ENCODE results near the gene KLHL3. TPM values are rescaled to one million over a fixed set of nuclear protein-coding genes. Genes with fewer than 3 reads are reported as not detected.
"Not testable (repeated sequence)": the region's sequence is repeated elsewhere in the genome, so short reads cannot be mapped to it uniquely, and the experiment has no call there.

The KLHL3 gene
- total and polyA plus RNA-seq, 2 experiments from 2014 or later, result 4.9 to 10.8 TPM

DNA sequence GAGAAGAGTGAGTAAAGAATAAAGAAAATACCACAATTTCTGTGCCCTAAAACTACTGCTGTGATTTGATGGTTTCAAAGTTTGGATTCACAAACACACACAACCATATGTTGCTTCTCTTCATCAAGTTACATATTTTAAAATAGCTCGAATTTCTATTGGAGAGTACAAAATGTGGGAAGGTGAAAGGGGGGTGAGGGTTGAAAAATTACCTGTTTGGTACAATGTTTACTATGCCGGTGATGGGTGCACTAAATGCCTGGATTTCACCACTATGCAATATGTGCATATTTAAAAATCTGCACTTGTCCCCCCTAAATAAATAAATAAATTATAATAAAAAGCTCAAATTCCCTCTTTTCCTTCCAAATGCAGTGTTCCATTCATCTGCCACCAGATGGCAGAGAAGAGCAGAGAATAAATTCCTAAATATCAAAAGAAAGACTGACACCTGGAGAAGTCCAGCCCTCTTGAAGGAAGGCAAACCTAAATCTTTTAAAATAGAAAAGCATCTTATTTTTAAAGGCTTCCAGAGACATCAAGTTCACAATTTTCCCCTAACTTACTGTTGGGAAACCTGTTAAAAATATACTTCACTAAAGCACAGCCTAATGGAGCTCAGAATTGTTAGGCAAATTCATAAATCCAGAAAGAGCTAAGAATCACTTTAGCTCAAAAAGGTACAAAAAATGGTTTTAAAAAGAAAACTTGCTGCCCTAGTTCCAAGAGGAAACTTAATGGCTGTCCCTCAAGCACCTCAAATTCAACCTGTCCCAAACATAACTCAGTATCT lies 43.1 kb upstream of the KLHL3 start:
- Histone ChIP-seq H4K20me1 (replicated peaks; ENCODE audit: insufficient read depth) (no peaks in the 10 kb centered on the region), H3K79me2 (replicated peaks; ENCODE audit: insufficient read depth) (no peaks in the 10 kb centered on the region), H2AFZ (no peak overlapping the region), H3K27me3 (ENCODE audit: insufficient read depth) (no peaks in the 10 kb centered on the region), H3K36me3 (ENCODE audit: insufficient read depth) (no peaks in the 10 kb centered on the region), H3F3A (replicated peaks; ENCODE audit: low read depth) (no peaks in the 10 kb centered on the region), H3K4me3 (no peak overlapping the region), H3K4me2 (no peak overlapping the region), H3K9me2 (ENCODE audit: insufficient read depth) (no peaks in the 10 kb centered on the region), H3K27ac (ENCODE audit: low read depth) (no peak overlapping the region), H3K4me1 (ENCODE audit: insufficient read depth) (no peaks in the 10 kb centered on the region)
- DNase-seq (ENCODE audit: low spot score) (peak; percentile 68), ATAC-seq (no peak; the same call in 2 of the 3 replicates)
- Mint-ChIP-seq H3K9me3 (no peaks in the 10 kb centered on the region; the same call in 2 of the 3 replicates), H3K36me3 (ENCODE audit: low read depth) (no peaks in the 10 kb centered on the region), H3K4me3 (no peak overlapping the region), H3K27me3 (ENCODE audit: insufficient read depth, low read depth, poor library complexity) (peaks cover 3% of the 10 kb centered on the region), H3K27ac (no peak overlapping the region), H3K4me1 (no peaks in the 10 kb centered on the region; the same call in 2 of the 3 replicates)
- TF ChIP-seq CREB1 (CRISPR knock-in tag; IDR thresholded peaks at IDR 0.05; ENCODE audit: low read depth), result no peak
- TF ChIP-seq, protein P1, sequence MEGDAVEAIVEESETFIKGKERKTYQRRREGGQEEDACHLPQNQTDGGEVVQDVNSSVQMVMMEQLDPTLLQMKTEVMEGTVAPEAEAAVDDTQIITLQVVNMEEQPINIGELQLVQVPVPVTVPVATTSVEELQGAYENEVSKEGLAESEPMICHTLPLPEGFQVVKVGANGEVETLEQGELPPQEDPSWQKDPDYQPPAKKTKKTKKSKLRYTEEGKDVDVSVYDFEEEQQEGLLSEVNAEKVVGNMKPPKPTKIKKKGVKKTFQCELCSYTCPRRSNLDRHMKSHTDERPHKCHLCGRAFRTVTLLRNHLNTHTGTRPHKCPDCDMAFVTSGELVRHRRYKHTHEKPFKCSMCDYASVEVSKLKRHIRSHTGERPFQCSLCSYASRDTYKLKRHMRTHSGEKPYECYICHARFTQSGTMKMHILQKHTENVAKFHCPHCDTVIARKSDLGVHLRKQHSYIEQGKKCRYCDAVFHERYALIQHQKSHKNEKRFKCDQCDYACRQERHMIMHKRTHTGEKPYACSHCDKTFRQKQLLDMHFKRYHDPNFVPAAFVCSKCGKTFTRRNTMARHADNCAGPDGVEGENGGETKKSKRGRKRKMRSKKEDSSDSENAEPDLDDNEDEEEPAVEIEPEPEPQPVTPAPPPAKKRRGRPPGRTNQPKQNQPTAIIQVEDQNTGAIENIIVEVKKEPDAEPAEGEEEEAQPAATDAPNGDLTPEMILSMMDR (conservative IDR thresholded peaks at IDR 0.05; ENCODE audit: low read depth in 2 of 2), result peak; percentile 69 to 85

DNA sequence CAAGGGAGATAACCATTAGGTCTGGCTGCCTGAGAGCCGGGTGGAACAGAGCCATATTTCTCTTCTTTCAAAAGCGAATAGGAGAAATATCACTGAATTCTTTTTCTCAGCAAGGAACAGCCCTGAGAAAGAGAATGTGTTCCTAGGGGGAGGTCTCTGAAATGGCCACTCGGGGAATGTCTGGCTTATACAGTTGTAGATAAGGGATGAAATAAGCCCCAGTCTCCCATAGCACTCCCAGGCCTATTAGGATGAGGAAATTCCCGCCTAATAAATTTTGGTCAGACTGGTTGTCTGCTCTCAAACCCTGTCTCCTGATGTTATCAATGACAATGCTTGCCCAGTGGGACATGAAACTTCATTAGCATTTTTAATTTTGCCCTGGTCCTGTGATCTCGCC lies 32.0 kb upstream of the KLHL3 start:
- not testable (repeated sequence) for H3K4me3 Mint-ChIP-seq; H3K4me1 ChIP-seq (ENCODE audit: insufficient read depth); H3K79me2 ChIP-seq (replicated peaks; ENCODE audit: insufficient read depth); H3K27me3 ChIP-seq (ENCODE audit: insufficient read depth); H3K4me3 ChIP-seq; H2AFZ ChIP-seq; H4K20me1 ChIP-seq (replicated peaks; ENCODE audit: insufficient read depth); H3F3A ChIP-seq (replicated peaks; ENCODE audit: low read depth); H3K4me1 Mint-ChIP-seq; ATAC-seq; H3K9me2 ChIP-seq (ENCODE audit: insufficient read depth); DNase-seq (ENCODE audit: low spot score); H3K27ac Mint-ChIP-seq; H3K4me2 ChIP-seq; H3K27ac ChIP-seq (ENCODE audit: low read depth); H3K27me3 Mint-ChIP-seq (ENCODE audit: insufficient read depth, low read depth, poor library complexity)
- Mint-ChIP-seq H3K9me3 (peaks cover 44% of the 10 kb centered on the region), H3K36me3 (ENCODE audit: low read depth) (peaks cover 28% of the 10 kb centered on the region)
- peaks cover 11% of the 10 kb centered on the region; the same call in 1 of the 2 replicates for H3K36me3 ChIP-seq (ENCODE audit: insufficient read depth)

DNA sequence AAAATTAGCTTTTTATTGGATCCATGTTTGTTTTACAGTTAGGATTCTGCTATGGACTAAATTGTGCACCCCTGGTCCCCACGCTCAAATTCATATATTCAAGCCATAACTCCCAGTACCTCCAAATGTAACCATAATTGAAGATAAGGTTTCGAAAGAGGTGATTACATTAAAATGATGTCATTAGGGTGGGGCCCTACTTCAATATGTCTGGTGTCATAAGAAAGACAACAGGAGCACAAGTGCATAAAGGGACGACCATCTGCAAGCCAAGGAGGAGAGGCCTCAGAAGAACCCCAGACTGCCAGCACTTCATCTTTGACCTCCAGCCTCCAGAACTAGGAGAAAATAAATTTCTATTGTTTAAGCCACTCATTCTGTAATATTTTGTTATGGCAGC lies 25.7 kb upstream of the KLHL3 start:
- Histone ChIP-seq H3K27me3 (ENCODE audit: insufficient read depth) (no peaks in the 10 kb centered on the region), H3K27ac (ENCODE audit: low read depth) (no peak overlapping the region), H4K20me1 (replicated peaks; ENCODE audit: insufficient read depth) (no peaks in the 10 kb centered on the region), H2AFZ (no peak overlapping the region), H3K36me3 (ENCODE audit: insufficient read depth) (no peaks in the 10 kb centered on the region), H3K9me2 (ENCODE audit: insufficient read depth) (no peaks in the 10 kb centered on the region), H3F3A (replicated peaks; ENCODE audit: low read depth) (no peaks in the 10 kb centered on the region), H3K79me2 (replicated peaks; ENCODE audit: insufficient read depth) (no peaks in the 10 kb centered on the region), H3K4me1 (ENCODE audit: insufficient read depth) (no peaks in the 10 kb centered on the region), H3K4me2 (no peak overlapping the region), H3K4me3 (no peak overlapping the region)
- DNase-seq (ENCODE audit: low spot score) (no peak), ATAC-seq (no peak)
- Mint-ChIP-seq H3K27me3 (ENCODE audit: insufficient read depth, low read depth, poor library complexity) (no peaks in the 10 kb centered on the region), H3K9me3 (peaks cover 21% of the 10 kb centered on the region), H3K27ac (no peak overlapping the region), H3K4me1 (no peaks in the 10 kb centered on the region), H3K4me3 (no peak overlapping the region), H3K36me3 (ENCODE audit: low read depth) (peaks cover 14% of the 10 kb centered on the region; the same call in 2 of the 3 replicates)
- TF ChIP-seq, protein P1 (conservative IDR thresholded peaks at IDR 0.05; ENCODE audit: low read depth in 2 of 2), result no peak
- no peak for TF ChIP-seq ZNF331 (CRISPR knock-in tag; IDR thresholded peaks at IDR 0.05; ENCODE audit: low read depth)
- TF ChIP-seq, protein P2, sequence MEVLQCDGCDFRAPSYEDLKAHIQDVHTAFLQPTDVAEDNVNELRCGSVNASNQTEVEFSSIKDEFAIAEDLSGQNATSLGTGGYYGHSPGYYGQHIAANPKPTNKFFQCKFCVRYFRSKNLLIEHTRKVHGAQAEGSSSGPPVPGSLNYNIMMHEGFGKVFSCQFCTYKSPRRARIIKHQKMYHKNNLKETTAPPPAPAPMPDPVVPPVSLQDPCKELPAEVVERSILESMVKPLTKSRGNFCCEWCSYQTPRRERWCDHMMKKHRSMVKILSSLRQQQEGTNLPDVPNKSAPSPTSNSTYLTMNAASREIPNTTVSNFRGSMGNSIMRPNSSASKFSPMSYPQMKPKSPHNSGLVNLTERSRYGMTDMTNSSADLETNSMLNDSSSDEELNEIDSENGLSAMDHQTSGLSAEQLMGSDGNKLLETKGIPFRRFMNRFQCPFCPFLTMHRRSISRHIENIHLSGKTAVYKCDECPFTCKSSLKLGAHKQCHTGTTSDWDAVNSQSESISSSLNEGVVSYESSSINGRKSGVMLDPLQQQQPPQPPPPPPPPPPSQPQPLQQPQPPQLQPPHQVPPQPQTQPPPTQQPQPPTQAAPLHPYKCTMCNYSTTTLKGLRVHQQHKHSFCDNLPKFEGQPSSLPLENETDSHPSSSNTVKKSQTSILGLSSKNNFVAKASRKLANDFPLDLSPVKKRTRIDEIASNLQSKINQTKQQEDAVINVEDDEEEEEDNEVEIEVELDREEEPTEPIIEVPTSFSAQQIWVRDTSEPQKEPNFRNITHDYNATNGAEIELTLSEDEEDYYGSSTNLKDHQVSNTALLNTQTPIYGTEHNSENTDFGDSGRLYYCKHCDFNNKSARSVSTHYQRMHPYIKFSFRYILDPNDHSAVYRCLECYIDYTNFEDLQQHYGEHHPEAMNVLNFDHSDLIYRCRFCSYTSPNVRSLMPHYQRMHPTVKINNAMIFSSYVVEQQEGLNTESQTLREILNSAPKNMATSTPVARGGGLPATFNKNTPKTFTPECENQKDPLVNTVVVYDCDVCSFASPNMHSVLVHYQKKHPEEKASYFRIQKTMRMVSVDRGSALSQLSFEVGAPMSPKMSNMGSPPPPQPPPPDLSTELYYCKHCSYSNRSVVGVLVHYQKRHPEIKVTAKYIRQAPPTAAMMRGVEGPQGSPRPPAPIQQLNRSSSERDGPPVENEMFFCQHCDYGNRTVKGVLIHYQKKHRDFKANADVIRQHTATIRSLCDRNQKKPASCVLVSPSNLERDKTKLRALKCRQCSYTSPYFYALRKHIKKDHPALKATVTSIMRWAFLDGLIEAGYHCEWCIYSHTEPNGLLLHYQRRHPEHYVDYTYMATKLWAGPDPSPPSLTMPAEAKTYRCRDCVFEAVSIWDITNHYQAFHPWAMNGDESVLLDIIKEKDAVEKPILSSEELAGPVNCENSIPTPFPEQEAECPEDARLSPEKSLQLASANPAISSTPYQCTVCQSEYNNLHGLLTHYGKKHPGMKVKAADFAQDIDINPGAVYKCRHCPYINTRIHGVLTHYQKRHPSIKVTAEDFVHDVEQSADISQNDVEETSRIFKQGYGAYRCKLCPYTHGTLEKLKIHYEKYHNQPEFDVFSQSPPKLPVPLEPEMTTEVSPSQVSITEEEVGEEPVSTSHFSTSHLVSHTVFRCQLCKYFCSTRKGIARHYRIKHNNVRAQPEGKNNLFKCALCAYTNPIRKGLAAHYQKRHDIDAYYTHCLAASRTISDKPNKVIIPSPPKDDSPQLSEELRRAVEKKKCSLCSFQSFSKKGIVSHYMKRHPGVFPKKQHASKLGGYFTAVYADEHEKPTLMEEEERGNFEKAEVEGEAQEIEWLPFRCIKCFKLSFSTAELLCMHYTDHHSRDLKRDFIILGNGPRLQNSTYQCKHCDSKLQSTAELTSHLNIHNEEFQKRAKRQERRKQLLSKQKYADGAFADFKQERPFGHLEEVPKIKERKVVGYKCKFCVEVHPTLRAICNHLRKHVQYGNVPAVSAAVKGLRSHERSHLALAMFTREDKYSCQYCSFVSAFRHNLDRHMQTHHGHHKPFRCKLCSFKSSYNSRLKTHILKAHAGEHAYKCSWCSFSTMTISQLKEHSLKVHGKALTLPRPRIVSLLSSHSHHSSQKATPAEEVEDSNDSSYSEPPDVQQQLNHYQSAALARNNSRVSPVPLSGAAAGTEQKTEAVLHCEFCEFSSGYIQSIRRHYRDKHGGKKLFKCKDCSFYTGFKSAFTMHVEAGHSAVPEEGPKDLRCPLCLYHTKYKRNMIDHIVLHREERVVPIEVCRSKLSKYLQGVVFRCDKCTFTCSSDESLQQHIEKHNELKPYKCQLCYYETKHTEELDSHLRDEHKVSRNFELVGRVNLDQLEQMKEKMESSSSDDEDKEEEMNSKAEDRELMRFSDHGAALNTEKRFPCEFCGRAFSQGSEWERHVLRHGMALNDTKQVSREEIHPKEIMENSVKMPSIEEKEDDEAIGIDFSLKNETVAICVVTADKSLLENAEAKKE (CRISPR knock-in tag; IDR thresholded peaks at IDR 0.05), result no peak

Data from GM23338 (cell line).